Adipocyte (in vitro differentiated cells): Measurements from ENCODE around the gene PDE4B.

Experiments
- DNase-seq: peaks from one replicate; pipeline ENCODE4 v3.0.0-alpha.2; 2015; ENCODE audit warnings: low read depth
- H3K27me3 ChIP-seq: replicated peaks from 2 replicates; pipeline ENCODE4 v1.7.0; 2013; ENCODE audit warnings: mild to moderate bottlenecking, low read length, moderate library complexity; ENCODE audit not compliant: control insufficient read depth, insufficient read depth
- H3K36me3 ChIP-seq: 2 replicates; pipeline ENCODE4 v1.7.0; 2013; ENCODE audit warnings: low read length, mild to moderate bottlenecking, moderate library complexity; ENCODE audit not compliant: control insufficient read depth, insufficient read depth, severe bottlenecking
- H3K4me1 ChIP-seq: 2 replicates; pipeline ENCODE4 v1.7.0; 2013; ENCODE audit warnings: mild to moderate bottlenecking, low read length, moderate library complexity; ENCODE audit not compliant: control insufficient read depth, insufficient read depth
- H3K4me3 ChIP-seq: 2 replicates; pipeline ENCODE4 v1.7.0; 2013; ENCODE audit warnings: mild to moderate bottlenecking, low read length, moderate library complexity
- H3K9ac ChIP-seq: 2 replicates; pipeline ENCODE4 v1.7.0; 2013; ENCODE audit warnings: mild to moderate bottlenecking, low read length, moderate library complexity
- H3K9me3 ChIP-seq: 2 replicates; pipeline ENCODE4 v1.7.0; 2013; ENCODE audit warnings: mild to moderate bottlenecking, low read length, moderate library complexity; ENCODE audit not compliant: control insufficient read depth

PDE4B gene

GRCh38 chr1:65792669-65793358 lies at the start of gene PDE4B:
Gene PDE4B (plus strand): TSS chr1:65792895.
- H3K27me3 ChIP-seq, result peaks cover 3% of the 10 kb centered on the region
- peak within 1 kb of the TSS; percentile 81 for H3K4me3 ChIP-seq

DNA sequence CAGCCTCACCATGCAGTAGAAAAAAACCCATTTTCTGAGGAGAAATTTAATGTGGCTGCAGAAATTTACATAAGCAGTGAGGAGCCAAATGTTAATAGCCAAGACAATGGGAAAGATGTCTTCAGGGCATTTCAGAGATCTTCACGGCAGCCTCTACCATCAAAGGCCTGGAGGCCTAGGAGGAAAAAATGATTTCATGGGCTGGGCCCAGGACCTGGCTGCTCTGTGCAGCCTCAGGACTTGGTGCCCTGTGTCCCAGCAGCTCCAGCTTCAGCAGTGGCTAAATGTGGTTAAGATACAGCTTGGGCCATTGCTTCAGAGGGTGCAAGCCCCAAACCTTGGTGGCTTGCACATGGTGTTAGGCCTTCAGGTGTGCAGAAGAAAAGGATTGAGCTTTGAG lies 48.0 kb upstream of the PDE4B start:
- DNase-seq, result no peak
- Histone ChIP-seq H3K4me1 (no peaks in the 10 kb centered on the region), H3K9me3 (peaks cover 25% of the 10 kb centered on the region), H3K27me3 (no peaks in the 10 kb centered on the region), H3K36me3 (no peaks in the 10 kb centered on the region), H3K9ac (no peak overlapping the region), H3K4me3 (no peak overlapping the region)

More at GRCh38 chr1:65792669-65793358, at the start of gene PDE4B:
- H3K36me3 ChIP-seq, result no peaks in the 10 kb centered on the region
- peaks cover 7% of the 10 kb centered on the region for H3K9me3 ChIP-seq
- H3K4me1 ChIP-seq, result peaks cover 21% of the 10 kb centered on the region
- peak within 1 kb of the TSS; percentile 65 for H3K9ac ChIP-seq
- peak; percentile 75 for DNase-seq

DNA sequence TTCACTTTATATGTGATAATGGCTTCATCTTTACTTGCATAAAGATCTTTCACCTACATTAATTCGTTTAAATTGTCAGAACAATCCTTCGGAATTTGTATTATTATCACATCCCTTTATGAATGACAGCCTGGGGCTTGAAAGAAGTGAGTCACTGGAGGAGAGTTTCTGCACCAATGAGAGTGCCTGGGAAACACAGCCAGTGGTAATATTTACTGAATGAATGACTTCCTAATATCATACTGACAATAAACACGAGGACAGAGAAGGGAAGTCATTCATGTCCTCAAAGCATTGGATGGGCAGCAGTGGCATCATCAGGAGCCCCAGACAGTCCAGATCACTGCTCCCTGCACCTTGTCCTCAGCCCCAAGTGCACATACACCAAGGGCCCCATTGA lies 40.7 kb upstream of the PDE4B start:
- H3K9ac ChIP-seq, result no peak overlapping the region
- H3K9me3 ChIP-seq, result no peaks in the 10 kb centered on the region
- no peaks in the 10 kb centered on the region for H3K36me3 ChIP-seq
- no peak for DNase-seq
- peaks cover 11% of the 10 kb centered on the region for H3K4me1 ChIP-seq
- H3K27me3 ChIP-seq, result no peaks in the 10 kb centered on the region
- no peak overlapping the region for H3K4me3 ChIP-seq

DNA sequence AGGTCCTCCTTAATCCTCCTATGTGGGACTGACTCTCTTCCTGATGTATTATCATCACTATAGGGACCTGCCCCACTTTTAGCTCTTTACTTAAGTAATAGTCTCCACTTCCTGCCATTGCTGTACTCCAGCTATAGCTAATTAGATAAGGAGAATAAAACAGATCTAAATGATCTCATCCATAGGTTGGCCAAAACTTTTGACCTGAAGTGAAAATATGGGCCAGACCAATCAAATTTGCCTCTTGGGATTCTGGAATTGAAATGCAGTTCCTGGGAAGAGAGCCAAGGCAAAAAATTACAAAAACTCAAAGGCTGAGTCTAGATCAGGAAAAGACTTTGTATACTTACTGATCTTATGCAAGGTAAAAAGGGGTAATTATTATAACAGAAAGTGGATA lies 36.1 kb upstream of the PDE4B start:
- no peaks in the 10 kb centered on the region for H3K36me3 ChIP-seq
- DNase-seq, result peak; percentile 44
- no peak overlapping the region for H3K9ac ChIP-seq
- peaks cover 14% of the 10 kb centered on the region for H3K4me1 ChIP-seq
- no peaks in the 10 kb centered on the region for H3K9me3 ChIP-seq
- H3K27me3 ChIP-seq, result no peaks in the 10 kb centered on the region
- no peak overlapping the region for H3K4me3 ChIP-seq

DNA sequence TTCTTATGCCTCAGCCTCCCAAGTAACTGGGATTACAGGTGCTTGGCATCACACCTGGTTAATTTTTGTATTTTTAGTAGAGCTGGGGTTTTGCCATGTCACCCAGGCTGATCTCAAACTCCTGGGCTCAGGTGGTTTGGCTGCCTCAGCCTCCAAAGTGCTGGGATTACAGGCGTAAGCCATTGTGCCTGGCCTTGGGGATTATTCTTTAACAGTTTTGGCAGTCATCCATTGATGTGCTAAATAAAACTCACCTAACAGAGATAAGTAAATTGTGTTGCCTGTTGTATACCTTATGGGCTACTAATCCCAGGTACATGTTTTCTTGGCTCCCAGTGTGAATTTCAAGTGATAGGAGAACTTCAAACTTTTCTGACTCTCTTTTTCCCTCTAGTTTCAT lies 35.2 kb upstream of the PDE4B start:
- no peaks in the 10 kb centered on the region for H3K9me3 ChIP-seq
- H3K4me1 ChIP-seq, result peaks cover 21% of the 10 kb centered on the region
- H3K4me3 ChIP-seq, result no peak overlapping the region
- no peak for DNase-seq
- H3K27me3 ChIP-seq, result no peaks in the 10 kb centered on the region
- H3K9ac ChIP-seq, result no peak overlapping the region
- no peaks in the 10 kb centered on the region for H3K36me3 ChIP-seq

DNA sequence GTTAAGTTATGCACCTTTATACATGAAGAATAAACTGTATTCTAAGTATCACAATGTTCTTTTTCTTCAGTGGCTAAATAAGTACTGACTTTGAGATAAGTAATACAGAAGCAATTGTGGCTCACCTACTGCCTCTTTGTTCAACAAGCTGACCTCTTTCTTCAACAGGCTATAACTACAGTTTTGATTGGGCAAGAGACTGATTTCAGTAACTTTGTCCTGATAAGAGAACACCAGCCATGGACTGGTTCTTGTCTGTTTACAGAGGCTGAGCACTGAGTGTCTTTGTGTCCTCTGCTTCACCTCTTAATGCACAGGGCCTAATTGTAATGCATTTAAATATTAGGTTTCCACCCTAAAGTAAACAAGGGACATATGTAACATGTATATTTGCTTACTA lies 34.6 kb upstream of the PDE4B start:
- Histone ChIP-seq H3K4me1 (peaks cover 21% of the 10 kb centered on the region), H3K36me3 (no peaks in the 10 kb centered on the region), H3K27me3 (no peaks in the 10 kb centered on the region), H3K9ac (no peak overlapping the region), H3K4me3 (no peak overlapping the region), H3K9me3 (no peaks in the 10 kb centered on the region)
- no peak for DNase-seq

GRCh38 chr1:65759516-65759915 lies 33.2 kb upstream of the PDE4B start:
- no peaks in the 10 kb centered on the region for H3K36me3 ChIP-seq
- no peak overlapping the region for H3K9ac ChIP-seq
- DNase-seq, result no peak
- no peaks in the 10 kb centered on the region for H3K27me3 ChIP-seq
- peaks cover 21% of the 10 kb centered on the region for H3K4me1 ChIP-seq
- no peak overlapping the region for H3K4me3 ChIP-seq
- no peaks in the 10 kb centered on the region for H3K9me3 ChIP-seq

DNA sequence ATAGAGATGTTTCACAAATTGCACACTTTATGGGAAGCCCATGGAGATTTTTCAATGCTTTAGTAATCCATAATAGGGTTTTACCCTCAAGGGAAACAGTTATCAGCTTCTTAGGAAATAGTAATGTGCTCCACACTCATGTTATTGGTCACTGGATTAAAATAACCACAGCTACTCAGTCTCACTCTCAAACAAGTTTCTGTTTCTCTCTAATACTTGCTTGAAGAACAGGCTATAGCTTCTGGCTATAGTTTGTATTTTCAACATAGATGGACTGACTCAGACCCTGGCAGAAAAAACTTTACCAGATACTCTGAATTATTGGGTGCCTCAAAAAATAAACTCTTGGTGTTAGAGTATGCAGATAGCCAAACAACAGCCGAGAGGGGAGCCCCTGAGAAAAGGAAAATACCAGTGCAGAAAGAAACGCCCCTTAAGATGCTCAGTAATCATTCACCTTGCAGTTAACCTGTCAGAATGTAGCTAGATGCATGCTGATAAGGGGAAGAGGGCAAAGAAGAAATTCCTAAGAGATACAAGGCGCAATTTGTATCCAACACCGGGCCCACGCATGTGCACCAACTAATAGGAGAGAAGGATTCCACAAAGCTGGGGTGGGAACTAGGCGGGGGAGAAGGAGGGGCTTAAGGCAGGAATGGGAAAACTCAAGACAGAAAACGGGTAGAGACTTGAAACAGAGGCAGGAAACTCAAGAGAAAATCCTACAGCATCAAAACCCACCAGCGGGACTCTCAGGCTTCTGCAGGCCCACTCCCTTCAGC lies 30.4 kb upstream of the PDE4B start:
- Histone ChIP-seq H3K4me1 (peaks cover 7% of the 10 kb centered on the region), H3K4me3 (peak overlapping the region; percentile 29), H3K27me3 (no peaks in the 10 kb centered on the region), H3K9me3 (no peaks in the 10 kb centered on the region), H3K36me3 (no peaks in the 10 kb centered on the region), H3K9ac (no peak overlapping the region)
- peak; percentile 71 for DNase-seq

GRCh38 chr1:65764052-65764451 lies 28.6 kb upstream of the PDE4B start:
- H3K9ac ChIP-seq, result no peak overlapping the region
- peaks cover 2% of the 10 kb centered on the region for H3K9me3 ChIP-seq
- H3K27me3 ChIP-seq, result no peaks in the 10 kb centered on the region
- H3K4me3 ChIP-seq, result no peak overlapping the region
- H3K4me1 ChIP-seq, result peaks cover 7% of the 10 kb centered on the region
- DNase-seq, result no peak
- no peaks in the 10 kb centered on the region for H3K36me3 ChIP-seq

DNA sequence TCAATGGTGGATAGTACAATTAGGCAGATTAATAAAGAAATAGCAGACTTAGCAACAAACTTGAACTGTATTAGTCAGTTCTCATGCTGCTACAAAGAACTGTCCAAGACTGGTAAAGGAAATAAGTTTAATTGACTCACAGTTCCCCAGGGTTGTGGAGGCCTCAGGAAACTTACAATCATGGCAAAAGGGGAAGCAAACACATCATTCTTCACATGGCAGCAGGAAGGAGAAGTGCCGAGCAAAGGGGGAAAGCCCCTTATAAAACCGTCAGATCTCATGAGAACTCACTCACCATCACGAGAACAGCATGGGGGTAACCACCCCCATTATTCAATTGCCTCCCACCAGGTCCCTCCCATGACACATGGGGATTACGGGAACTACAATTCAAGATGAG lies 27.1 kb upstream of the PDE4B start:
- H3K36me3 ChIP-seq, result no peaks in the 10 kb centered on the region
- H3K9me3 ChIP-seq, result peaks cover 3% of the 10 kb centered on the region
- H3K9ac ChIP-seq, result no peak overlapping the region
- H3K27me3 ChIP-seq, result no peaks in the 10 kb centered on the region
- H3K4me3 ChIP-seq, result no peak overlapping the region
- no peak for DNase-seq
- H3K4me1 ChIP-seq, result peaks cover 7% of the 10 kb centered on the region

DNA sequence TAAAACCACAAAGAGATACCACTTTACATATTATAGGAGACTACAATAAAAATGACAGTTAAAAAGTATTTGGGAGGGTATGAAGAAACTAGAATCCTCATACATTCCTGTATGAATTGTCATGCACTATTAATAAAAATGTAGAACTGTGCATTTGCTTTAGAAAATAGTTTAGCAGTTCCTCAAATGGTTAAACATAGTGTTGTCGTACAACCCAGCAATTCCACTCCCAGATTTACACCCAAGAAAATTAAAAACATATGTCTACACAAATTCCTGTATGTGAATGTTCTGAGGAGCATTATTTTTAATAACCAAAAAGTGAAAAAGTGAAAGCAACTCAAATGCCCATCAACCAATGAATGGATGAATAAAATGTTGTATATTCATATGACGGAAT lies 23.1 kb upstream of the PDE4B start:
- no peak overlapping the region for H3K9ac ChIP-seq
- no peaks in the 10 kb centered on the region for H3K27me3 ChIP-seq
- no peaks in the 10 kb centered on the region for H3K36me3 ChIP-seq
- no peak overlapping the region for H3K4me3 ChIP-seq
- DNase-seq, result peak; percentile 20
- H3K9me3 ChIP-seq, result peaks cover 3% of the 10 kb centered on the region
- no peaks in the 10 kb centered on the region for H3K4me1 ChIP-seq
